GM21737 (cell line): ENCODE measurements around the gene SLC7A9.
"Not testable (repeated sequence)": the region's sequence is repeated elsewhere in the genome, so short reads cannot be mapped to it uniquely, and the experiment has no call there.

Experiments used
- ATAC-seq: cut with Tn5 transposase; IDR thresholded peaks from one replicate; pipeline ENCODE4 v1.9.1; 2021; ENCODE audit warnings: mild to moderate bottlenecking, moderate library complexity; ENCODE audit not compliant: unreplicated experiment

The SLC7A9 gene

GRCh38 chr19:32886241-32886640 is 16.7 kb upstream of the SLC7A9 start:
- no peak for ATAC-seq

GRCh38 chr19:32885255-32885654 is 15.7 kb upstream of the SLC7A9 start:
- not testable (repeated sequence) for ATAC-seq

GRCh38 chr19:32881766-32882165 is 12.2 kb upstream of the SLC7A9 start:
- ATAC-seq: no peak

GRCh38 chr19:32880622-32881021 is 11.1 kb upstream of the SLC7A9 start:
- ATAC-seq: no peak

GRCh38 chr19:32879741-32880140 is 10.2 kb upstream of the SLC7A9 start:
- ATAC-seq: no peak

- ATAC-seq: no peak
Measured at GRCh38 chr19:32878988-32879387, 9.4 kb upstream of the SLC7A9 start.

- ATAC-seq: no peak
Measured at GRCh38 chr19:32877977-32878745, 8.6 kb upstream of the SLC7A9 start.

- ATAC-seq: no peak
Measured at GRCh38 chr19:32877323-32877912, 7.9 kb upstream of the SLC7A9 start.

GRCh38 chr19:32876919-32877285 is 7.3 kb upstream of the SLC7A9 start:
- no peak for ATAC-seq

GRCh38 chr19:32876236-32876918 is 6.8 kb upstream of the SLC7A9 start:
- ATAC-seq: no peak

- ATAC-seq: no peak
Measured at GRCh38 chr19:32875428-32875827, 5.9 kb upstream of the SLC7A9 start.

- no peak for ATAC-seq
Measured at GRCh38 chr19:32874605-32875004, 5.0 kb upstream of the SLC7A9 start.

- no peak for ATAC-seq
Measured at GRCh38 chr19:32873247-32873959, 3.8 kb upstream of the SLC7A9 start.

GRCh38 chr19:32872391-32872790 is 2.8 kb upstream of the SLC7A9 start:
- ATAC-seq: no peak

GRCh38 chr19:32870981-32871451 is 1.4 kb upstream of the SLC7A9 start:
- ATAC-seq: no peak

GRCh38 chr19:32869966-32870573 is 503 bp upstream of the SLC7A9 start:
- ATAC-seq: no peak

GRCh38 chr19:32868206-32868950 is 1.2 kb downstream of the SLC7A9 start:
- ATAC-seq: no peak

GRCh38 chr19:32867436-32867835 is 2.1 kb downstream of the SLC7A9 start:
- ATAC-seq: not testable (repeated sequence)

- ATAC-seq: no peak
Measured at GRCh38 chr19:32866564-32867265, 2.9 kb downstream of the SLC7A9 start.

GRCh38 chr19:32866061-32866460 is 3.5 kb downstream of the SLC7A9 start:
- no peak for ATAC-seq
